Calu3 (cell line): ENCODE results near the gene ARHGAP24. TPM values are rescaled to one million over a fixed set of nuclear protein-coding genes. Genes with fewer than 3 reads are reported as not detected.

Experiments
- BruUV-seq: library from RNA; stranded (reverse); fragments of 400-500 nt; replicated peaks from 2 replicates; lab custom pipeline; 2021; lab: Mats Ljungman, UMichigan
- CTCF ChIA-PET: fragments of 300-600 bp; sonication (Branson Sonifier 250); formaldehyde crosslinking; loops from one replicate; lab custom pipeline; 2022; ENCODE audit warnings: antibody characterized with exemption; lab: Charles Lee
- DNase-seq: peaks from one replicate; pipeline ENCODE4 v3.0.0; 2022
- H3K27ac Mint-ChIP-seq: one replicate; pipeline ENCODE4 v1.8.0; 2022; ENCODE audit warnings: mixed read lengths; ENCODE audit not compliant: unreplicated experiment
- H3K27me3 Mint-ChIP-seq: one replicate; pipeline ENCODE4 v1.8.0; 2022; ENCODE audit warnings: mixed read lengths; ENCODE audit not compliant: unreplicated experiment
- H3K36me3 Mint-ChIP-seq: one replicate; pipeline ENCODE4 v1.8.0; 2022; ENCODE audit warnings: mild to moderate bottlenecking, moderate library complexity, mixed read lengths; ENCODE audit not compliant: insufficient read depth, unreplicated experiment
- H3K4me1 Mint-ChIP-seq: one replicate; pipeline ENCODE4 v1.8.0; 2022; ENCODE audit warnings: mild to moderate bottlenecking, low read depth, mixed read lengths; ENCODE audit not compliant: unreplicated experiment
- H3K4me3 Mint-ChIP-seq: one replicate; pipeline ENCODE4 v1.8.0; 2022; ENCODE audit warnings: mild to moderate bottlenecking, low read depth, moderate library complexity, mixed read lengths; ENCODE audit not compliant: unreplicated experiment
- H3K9me3 Mint-ChIP-seq: one replicate; pipeline ENCODE4 v1.8.0; 2022; ENCODE audit warnings: low read depth, mixed read lengths; ENCODE audit not compliant: unreplicated experiment
- CTCF ChIP-seq: fragments of 200-600 bp; IDR thresholded peaks from one replicate; pipeline ENCODE4 v1.8.0; 2022; ENCODE audit warnings: antibody characterized with exemption; ENCODE audit not compliant: unreplicated experiment
- intact Hi-C: fragments of 100-400 bp; cut with micrococcal nuclease; formaldehyde crosslinking; loops from one replicate; pipeline ENCODE4 v1.10.0; 2022; ENCODE audit not compliant: unreplicated experiment
- total RNA-seq: library from RNA; stranded (reverse); gene quantifications from 2 replicates; pipeline ENCODE4 v1.2.3, GENCODE V29; 2022

The ARHGAP24 gene
- total RNA-seq, 1 experiment from 2014 or later = 10.2 TPM

GRCh38 chr4:85732124-85732523, 257.2 kb downstream of the ARHGAP24 start:
- Mint-ChIP-seq H3K27me3 (no peaks in the 10 kb centered on the region), H3K4me3 (no peak overlapping the region), H3K27ac (no peak overlapping the region), H3K36me3 (no peaks in the 10 kb centered on the region), H3K9me3 (no peaks in the 10 kb centered on the region), H3K4me1 (peaks cover 14% of the 10 kb centered on the region)
- CTCF ChIA-PET = no interaction called here
- no peak for DNase-seq
- intact Hi-C loops = no loop called here
- no TSS peak for BruUV-seq
- TF ChIP-seq CTCF = no peak

GRCh38 chr4:85733798-85734197, 258.8 kb downstream of the ARHGAP24 start:
- no peaks in the 10 kb centered on the region for H3K27me3 Mint-ChIP-seq
- no peaks in the 10 kb centered on the region for H3K36me3 Mint-ChIP-seq
- no peaks in the 10 kb centered on the region for H3K9me3 Mint-ChIP-seq
- TF ChIP-seq CTCF = no peak
- no peak overlapping the region for H3K4me3 Mint-ChIP-seq
- BruUV-seq = no TSS peak
- CTCF ChIA-PET = no interaction called here
- no peak overlapping the region for H3K27ac Mint-ChIP-seq
- H3K4me1 Mint-ChIP-seq = peaks cover 14% of the 10 kb centered on the region
- no peak for DNase-seq
- intact Hi-C loops = no loop called here

GRCh38 chr4:85734424-85734831, 259.5 kb downstream of the ARHGAP24 start:
- no TSS peak for BruUV-seq

GRCh38 chr4:85736571-85736970, 261.6 kb downstream of the ARHGAP24 start:
- H3K27ac Mint-ChIP-seq = no peak overlapping the region
- H3K36me3 Mint-ChIP-seq = no peaks in the 10 kb centered on the region
- no peak for TF ChIP-seq CTCF
- BruUV-seq = no TSS peak
- no peaks in the 10 kb centered on the region for H3K9me3 Mint-ChIP-seq
- no peaks in the 10 kb centered on the region for H3K27me3 Mint-ChIP-seq
- H3K4me3 Mint-ChIP-seq = no peak overlapping the region
- CTCF ChIA-PET = no interaction called here
- H3K4me1 Mint-ChIP-seq = peaks cover 14% of the 10 kb centered on the region
- no peak for DNase-seq
- intact Hi-C loops = no loop called here

More at GRCh38 chr4:85734424-85734831, 259.5 kb downstream of the ARHGAP24 start:
- H3K4me1 Mint-ChIP-seq = peaks cover 14% of the 10 kb centered on the region
- no peaks in the 10 kb centered on the region for H3K27me3 Mint-ChIP-seq
- no peaks in the 10 kb centered on the region for H3K9me3 Mint-ChIP-seq
- CTCF ChIA-PET = no interaction called here
- DNase-seq = no peak
- intact Hi-C loops = no loop called here
- H3K4me3 Mint-ChIP-seq = no peak overlapping the region
- no peaks in the 10 kb centered on the region for H3K36me3 Mint-ChIP-seq
- TF ChIP-seq CTCF = no peak
- H3K27ac Mint-ChIP-seq = no peak overlapping the region
